Large intestine (tissue), 3 donors: ENCODE data around the gene GLTP. TPM values are rescaled to one million over a fixed set of nuclear protein-coding genes. Genes with fewer than 3 reads are reported as not detected.
"Not testable (repeated sequence)": the region's sequence is repeated elsewhere in the genome, so short reads cannot be mapped to it uniquely, and the experiment has no call there.

ENCODE experiments used
- DNase-seq, 2 donors: peaks; one replicate each; pipeline versions ENCODE4 v3.0.0 to v3.0.0-alpha.2; 2013
- H3K27ac ChIP-seq: one replicate; pipeline ENCODE4 v1.5.1; 2013; ENCODE audit warnings: low read length
- H3K27me3 ChIP-seq: 2 replicates; pipeline ENCODE4 v1.6.1; 2013; ENCODE audit warnings: low read length; ENCODE audit not compliant: control insufficient read depth, insufficient read depth
- H3K36me3 ChIP-seq: 2 replicates; pipeline ENCODE4 v1.6.1; 2013; ENCODE audit warnings: low read length; ENCODE audit not compliant: control insufficient read depth, insufficient read depth
- H3K4me1 ChIP-seq: one replicate; pipeline ENCODE4 v1.6.1; 2013; ENCODE audit warnings: low read length; ENCODE audit not compliant: control insufficient read depth, insufficient read depth
- H3K4me3 ChIP-seq: one replicate; pipeline ENCODE4 v1.5.1; 2013; ENCODE audit warnings: low read length
- H3K9me3 ChIP-seq: one replicate; pipeline ENCODE4 v1.6.1; 2013; ENCODE audit warnings: mild to moderate bottlenecking, low read depth, low read length, moderate library complexity; ENCODE audit not compliant: control insufficient read depth
- WGBS: methylation state at CpG from one replicate; pipeline ENCODE4 v1.1.5; 2013; ENCODE audit warnings: low lambda C conversion rate; ENCODE audit not compliant: insufficient coverage; 5-methylcytosine and 5-hydroxymethylcytosine counted together
- polyA plus RNA-seq: library from polyadenylated mRNA; unstranded; fragments of 120-200 nt; gene quantifications from one replicate; pipeline ENCODE4 v1.2.1, GENCODE V29; 2013

Gene GLTP
- polyA plus RNA-seq, 1 donor, result 24.3 TPM

- H3K9me3 ChIP-seq, result no peaks in the 10 kb centered on the region
- no peak for DNase-seq
- H3K4me1 ChIP-seq, result peaks cover 14% of the 10 kb centered on the region
- no peak overlapping the region for H3K4me3 ChIP-seq
- WGBS, result no CpG with 5 or more reads among the region's 4 CpGs
- H3K36me3 ChIP-seq, result no peaks in the 10 kb centered on the region
- no peaks in the 10 kb centered on the region for H3K27me3 ChIP-seq
- no peak overlapping the region for H3K27ac ChIP-seq
Measured at GRCh38 chr12:109892748-109893147, 12.4 kb upstream of the GLTP start.

DNA sequence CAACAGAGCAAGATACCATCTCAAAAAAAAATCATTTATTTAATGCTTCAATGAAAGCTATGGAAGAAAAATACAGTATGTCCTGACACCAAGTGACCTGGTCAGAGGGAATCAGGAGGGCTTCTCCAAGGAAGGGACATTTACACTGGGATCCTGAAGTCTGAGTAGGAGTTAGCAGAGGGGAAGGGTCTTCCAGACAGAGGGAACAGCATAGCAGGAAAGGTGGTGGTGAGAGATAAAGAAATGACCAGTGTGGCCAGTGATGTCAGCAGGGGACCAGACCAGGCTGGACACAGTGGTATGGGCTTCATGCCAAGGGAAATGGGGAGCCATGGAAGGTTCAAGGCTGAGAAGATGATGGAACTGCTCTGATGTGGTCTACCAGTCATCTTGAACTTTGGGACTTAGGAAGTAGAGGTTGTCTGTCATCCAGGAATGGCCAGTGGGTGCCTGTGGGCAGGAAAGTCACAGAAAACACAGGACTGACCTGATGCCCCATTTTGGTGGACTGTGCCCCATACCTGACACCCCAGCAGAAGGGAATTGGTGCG, 11.9 kb upstream of the GLTP start:
- Histone ChIP-seq H3K4me3 (no peak overlapping the region), H3K9me3 (no peaks in the 10 kb centered on the region), H3K36me3 (no peaks in the 10 kb centered on the region), H3K4me1 (peaks cover 14% of the 10 kb centered on the region), H3K27ac (no peak overlapping the region), H3K27me3 (no peaks in the 10 kb centered on the region)
- DNase-seq, result no peak
- whole genome bisulfite sequencing, result no CpG with 5 or more reads among the region's 1 CpG

DNA sequence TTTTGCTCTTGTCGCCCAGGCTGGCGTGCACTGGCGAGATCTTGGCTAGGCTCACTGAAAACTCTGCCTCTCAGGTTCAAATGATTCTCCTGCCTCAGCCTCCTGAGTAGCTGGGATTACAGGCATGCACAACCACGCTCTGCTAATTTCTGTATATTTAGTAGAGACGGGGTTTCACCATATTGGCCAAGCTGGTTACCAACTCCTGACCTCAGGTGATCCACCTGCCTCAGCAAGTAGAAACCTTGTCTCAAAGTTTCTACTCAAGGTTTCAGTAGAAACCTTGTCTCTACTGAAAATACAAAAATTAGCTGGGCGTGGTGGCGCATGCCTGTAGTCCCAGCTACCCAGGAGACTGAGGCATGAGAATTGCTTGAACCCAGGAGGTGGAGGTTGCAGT, 11.4 kb upstream of the GLTP start:
- DNase-seq, H3K4me3 ChIP-seq: not testable (repeated sequence)

DNA sequence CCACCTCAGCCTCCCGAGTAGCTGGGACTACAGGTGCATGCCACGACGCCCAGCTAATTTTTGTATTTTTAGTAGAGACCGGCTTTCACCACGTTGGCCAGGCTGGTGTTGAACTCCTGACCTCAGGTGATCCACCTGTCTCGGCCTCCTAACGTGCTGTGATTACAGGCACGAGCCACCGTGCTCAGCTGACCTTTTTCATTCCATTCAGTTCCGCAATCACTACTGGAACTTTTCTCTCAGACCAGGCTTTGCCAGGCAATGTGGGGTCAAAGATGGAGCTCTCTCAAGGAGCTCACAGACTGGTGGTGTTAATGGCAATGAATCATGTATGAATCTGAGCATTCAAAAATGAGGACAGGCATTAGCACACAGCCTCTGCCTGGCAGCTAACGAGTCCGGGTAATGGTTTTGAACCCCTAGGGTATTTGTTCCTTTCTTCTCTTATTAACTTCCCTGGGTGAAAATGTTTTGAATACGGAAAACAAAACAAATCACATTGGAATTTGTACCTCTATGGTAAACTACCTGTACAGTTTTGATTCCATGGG, 10.4 kb upstream of the GLTP start:
- Histone ChIP-seq H3K4me3 (no peak overlapping the region), H3K27me3 (no peaks in the 10 kb centered on the region), H3K4me1 (peaks cover 12% of the 10 kb centered on the region), H3K27ac (no peak overlapping the region), H3K36me3 (no peaks in the 10 kb centered on the region), H3K9me3 (no peaks in the 10 kb centered on the region)
- peak; percentile 57 to 61 for DNase-seq
- WGBS, result 88% methylated on average over 3 of the region's 13 CpGs

More for the DNA sequence above, 11.4 kb upstream of the GLTP start:
- H3K27me3 ChIP-seq, H3K36me3 ChIP-seq, H3K27ac ChIP-seq, H3K9me3 ChIP-seq, H3K4me1 ChIP-seq: not testable (repeated sequence)
- no CpG with 5 or more reads among the region's 7 CpGs for WGBS

- H3K27ac ChIP-seq, result no peak overlapping the region
- no peaks in the 10 kb centered on the region for H3K27me3 ChIP-seq
- no CpG with 5 or more reads among the region's 12 CpGs for WGBS
- H3K4me3 ChIP-seq, result no peak overlapping the region
- H3K4me1 ChIP-seq, result peaks cover 10% of the 10 kb centered on the region
- no peaks in the 10 kb centered on the region for H3K36me3 ChIP-seq
- H3K9me3 ChIP-seq, result no peaks in the 10 kb centered on the region
- DNase-seq, result no peak
Measured at GRCh38 chr12:109888179-109889020, 8.1 kb upstream of the GLTP start.

GRCh38 chr12:109885616-109886015, 5.3 kb upstream of the GLTP start:
- no CpG with 5 or more reads among the region's 10 CpGs for WGBS
- H3K9me3 ChIP-seq, result no peaks in the 10 kb centered on the region
- no peak overlapping the region for H3K4me3 ChIP-seq
- DNase-seq, result peak; percentile 85 to 89
- no peaks in the 10 kb centered on the region for H3K27me3 ChIP-seq
- peaks cover 20% of the 10 kb centered on the region for H3K4me1 ChIP-seq
- peak overlapping the region; percentile 71 for H3K27ac ChIP-seq
- H3K36me3 ChIP-seq, result no peaks in the 10 kb centered on the region

DNA sequence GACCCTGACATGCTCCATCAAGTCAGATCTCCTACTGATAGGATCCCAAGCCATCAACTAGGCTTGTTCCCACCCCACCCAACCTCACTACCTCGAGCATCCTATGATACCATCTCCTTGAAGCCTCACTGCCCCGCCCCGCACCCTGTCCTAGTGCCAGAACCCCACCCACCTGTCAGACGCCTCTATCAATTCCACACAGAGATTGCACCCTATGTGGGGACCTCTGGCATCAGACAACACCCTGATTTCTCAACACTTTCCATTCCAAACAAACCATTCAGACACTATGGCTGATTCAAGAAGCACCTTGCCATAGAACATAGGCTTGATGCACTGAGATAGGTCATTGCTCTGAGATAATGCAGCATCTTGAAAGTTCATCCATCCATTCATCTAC, 3.1 kb upstream of the GLTP start:
- Histone ChIP-seq H3K27me3 (no peaks in the 10 kb centered on the region), H3K4me3 (no peak overlapping the region), H3K27ac (peak overlapping the region; percentile 65), H3K36me3 (no peaks in the 10 kb centered on the region), H3K9me3 (no peaks in the 10 kb centered on the region), H3K4me1 (peaks cover 29% of the 10 kb centered on the region)
- DNase-seq, result peak; percentile 81 to 82
- WGBS, result no CpG with 5 or more reads among the region's 4 CpGs

DNA sequence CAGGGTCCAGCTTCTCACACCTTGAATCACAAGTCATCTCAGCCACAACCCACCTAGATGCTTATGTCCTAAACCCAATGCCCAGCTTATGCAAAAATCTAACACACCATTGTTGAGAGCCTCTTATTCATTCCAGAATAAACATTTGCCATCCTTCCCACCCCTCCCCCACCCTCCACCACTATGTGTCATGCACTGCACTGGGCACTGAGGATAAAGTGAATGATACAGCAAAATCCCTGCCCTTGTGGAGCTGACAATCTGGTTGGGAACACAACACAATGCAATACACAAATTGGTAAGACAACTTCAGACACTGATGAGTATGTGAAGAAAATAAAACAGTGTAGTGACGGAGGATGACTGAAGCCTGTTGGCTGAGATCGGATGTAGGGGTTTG, 1.4 kb upstream of the GLTP start:
- DNase-seq, result no peak

GRCh38 chr12:109880938-109881337, 597 bp upstream of the GLTP start:
- H3K36me3 ChIP-seq, result no peaks in the 10 kb centered on the region
- peak overlapping the region; percentile 39 for H3K27ac ChIP-seq
- H3K4me1 ChIP-seq, result peaks cover 28% of the 10 kb centered on the region
- DNase-seq, result peak in 1 of 2 donors; percentile 42
- 13% methylated on average over 2 of the region's 9 CpGs for WGBS
- peak overlapping the region; percentile 58 for H3K4me3 ChIP-seq
- H3K9me3 ChIP-seq, result no peaks in the 10 kb centered on the region
- H3K27me3 ChIP-seq, result no peaks in the 10 kb centered on the region

More for the DNA sequence above, 1.4 kb upstream of the GLTP start:
- Histone ChIP-seq H3K27me3 (no peaks in the 10 kb centered on the region), H3K27ac (no peak overlapping the region), H3K36me3 (no peaks in the 10 kb centered on the region), H3K4me3 (no peak overlapping the region), H3K9me3 (no peaks in the 10 kb centered on the region), H3K4me1 (peaks cover 29% of the 10 kb centered on the region)
- WGBS, result no CpG with 5 or more reads among the region's 2 CpGs

GRCh38 chr12:109879351-109880042, 844 bp downstream of the GLTP start:
- Histone ChIP-seq H3K4me1 (peaks cover 37% of the 10 kb centered on the region), H3K4me3 (peak overlapping the region; percentile 69), H3K27me3 (no peaks in the 10 kb centered on the region), H3K36me3 (no peaks in the 10 kb centered on the region), H3K9me3 (no peaks in the 10 kb centered on the region), H3K27ac (no peak overlapping the region)
- peak in 1 of 2 donors; percentile 42 for DNase-seq
- 4% methylated on average over 4 of the region's 13 CpGs for WGBS
